LNCaP clone FGC (cell line): ENCODE data around the gene ITPRIPL2.

Source experiments
- DNase-seq: peaks from one replicate; pipeline ENCODE4 v3.0.0-alpha.2; 2011; ENCODE audit warnings: low read depth
- H3K4me3 ChIP-seq: 2 replicates; pipeline ENCODE4 v1.5.1; 2011; ENCODE audit warnings: mild to moderate bottlenecking, low read depth, low read length, control low read depth
- CTCF ChIP-seq: IDR thresholded peaks from 2 replicates; pipeline ENCODE4 v1.5.1; 2012; ENCODE audit warnings: mild to moderate bottlenecking; ENCODE audit not compliant: control insufficient read depth, insufficient read depth; ENCODE audit errors: extremely low read depth

ITPRIPL2 gene

DNA sequence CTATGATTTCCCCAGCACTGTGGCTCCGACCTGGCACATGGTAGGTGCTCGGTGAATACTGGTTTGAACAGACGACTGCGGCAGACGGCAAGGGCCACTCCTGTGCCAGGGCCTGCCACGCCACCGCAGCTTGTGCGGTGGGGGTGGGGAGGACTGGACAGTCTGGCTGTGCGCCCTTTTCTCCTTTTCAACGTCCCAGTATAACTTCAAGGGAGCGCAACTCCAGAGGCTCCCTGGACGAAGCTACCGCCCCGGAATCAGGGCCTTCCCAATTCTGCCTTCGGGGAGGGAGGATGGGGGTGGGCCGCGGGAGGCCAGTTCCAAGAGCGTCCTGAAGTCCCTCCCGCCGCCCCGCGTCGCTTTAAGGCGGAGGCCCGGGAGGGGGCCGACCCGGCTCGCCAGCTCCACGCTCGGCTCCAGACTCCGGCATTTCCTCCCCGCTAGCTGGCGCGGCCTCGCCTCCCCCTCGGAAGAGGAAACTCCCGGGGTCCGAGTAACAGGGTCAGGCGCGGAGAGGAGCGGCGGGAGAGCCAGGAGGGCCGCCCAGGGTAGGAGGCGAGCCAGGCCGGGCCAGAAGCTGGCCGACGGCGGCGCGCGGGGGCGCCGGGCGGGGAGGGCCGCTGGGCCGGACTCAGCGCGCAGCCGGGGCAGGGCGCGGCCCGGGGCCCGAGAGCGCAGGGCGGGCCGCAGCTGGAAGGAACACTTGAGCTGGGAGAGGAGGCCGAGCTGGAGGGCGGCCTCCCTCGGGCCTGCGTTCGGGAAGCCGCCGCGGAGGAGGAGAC is at the start of gene ITPRIPL2:
TSS of gene ITPRIPL2 (plus strand) at position 388 of the 782 bp plus-strand sequence. CDS start 498 bp downstream, outside the sequence.
- H3K4me3 ChIP-seq = no peak within 1 kb of the TSS
- TF ChIP-seq CTCF = no peak
- no peak for DNase-seq

GRCh38 chr16:19066988-19067348 is 46.8 kb upstream of the ITPRIPL2 start:
- DNase-seq = no peak
- peak overlapping the region; percentile 67 for H3K4me3 ChIP-seq
- TF ChIP-seq CTCF = no peak

DNA sequence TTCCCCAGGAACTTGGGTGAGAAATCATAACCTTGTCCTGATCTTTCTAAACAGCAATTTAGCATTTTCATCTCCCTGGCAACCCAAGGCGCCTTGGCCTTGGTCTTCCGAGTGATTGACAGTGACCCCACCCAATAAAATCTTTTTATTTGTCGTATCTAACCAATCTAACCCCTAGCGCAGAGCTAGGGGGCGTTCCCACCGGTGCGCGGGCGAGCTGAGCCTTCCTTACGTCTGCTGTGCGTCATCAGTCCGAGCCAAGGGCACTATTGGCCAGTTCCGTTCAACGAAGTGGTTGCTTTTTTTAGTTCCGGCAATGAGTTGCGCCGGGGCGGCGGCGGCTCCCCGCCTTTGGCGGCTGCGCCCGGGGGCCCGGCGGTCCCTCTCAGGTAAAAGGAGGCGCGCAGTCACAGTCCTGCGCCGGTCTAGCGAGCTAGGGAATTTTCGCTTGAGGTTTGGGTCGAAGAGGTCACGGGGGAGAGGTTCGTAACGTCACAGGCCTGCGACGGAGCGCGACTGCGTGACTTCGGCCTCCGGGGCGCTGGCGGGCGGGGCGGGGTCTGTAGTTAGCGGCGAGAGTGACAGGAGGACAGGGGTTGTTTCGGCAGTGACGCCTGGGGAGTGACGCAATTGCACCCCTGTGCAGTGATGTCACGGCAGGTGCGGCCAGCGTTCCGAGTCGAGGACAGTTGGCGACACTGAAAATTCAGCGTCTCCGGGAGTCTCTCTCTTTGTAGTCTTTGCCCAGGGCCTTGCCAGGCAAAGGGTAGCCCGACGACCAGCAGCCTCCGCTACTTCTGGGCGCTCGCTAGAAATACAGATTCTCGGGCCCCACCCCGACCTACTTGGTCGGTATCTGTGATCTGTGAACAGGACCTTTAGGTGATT is 46.2 kb upstream of the ITPRIPL2 start, which contains the start of gene COQ7:
TSS of gene COQ7 (plus strand) at position 266 of the 888 bp plus-strand sequence. CDS start at position 317, 51 bp downstream.
- peak within 1 kb of the TSS; percentile 67 for H3K4me3 ChIP-seq
- TF ChIP-seq CTCF = no peak
- peak; percentile 99 for DNase-seq

GRCh38 chr16:19068237-19068815 is 45.4 kb upstream of the ITPRIPL2 start:
- no peak for DNase-seq
- peak overlapping the region; percentile 67 for H3K4me3 ChIP-seq
- no peak for TF ChIP-seq CTCF

DNA sequence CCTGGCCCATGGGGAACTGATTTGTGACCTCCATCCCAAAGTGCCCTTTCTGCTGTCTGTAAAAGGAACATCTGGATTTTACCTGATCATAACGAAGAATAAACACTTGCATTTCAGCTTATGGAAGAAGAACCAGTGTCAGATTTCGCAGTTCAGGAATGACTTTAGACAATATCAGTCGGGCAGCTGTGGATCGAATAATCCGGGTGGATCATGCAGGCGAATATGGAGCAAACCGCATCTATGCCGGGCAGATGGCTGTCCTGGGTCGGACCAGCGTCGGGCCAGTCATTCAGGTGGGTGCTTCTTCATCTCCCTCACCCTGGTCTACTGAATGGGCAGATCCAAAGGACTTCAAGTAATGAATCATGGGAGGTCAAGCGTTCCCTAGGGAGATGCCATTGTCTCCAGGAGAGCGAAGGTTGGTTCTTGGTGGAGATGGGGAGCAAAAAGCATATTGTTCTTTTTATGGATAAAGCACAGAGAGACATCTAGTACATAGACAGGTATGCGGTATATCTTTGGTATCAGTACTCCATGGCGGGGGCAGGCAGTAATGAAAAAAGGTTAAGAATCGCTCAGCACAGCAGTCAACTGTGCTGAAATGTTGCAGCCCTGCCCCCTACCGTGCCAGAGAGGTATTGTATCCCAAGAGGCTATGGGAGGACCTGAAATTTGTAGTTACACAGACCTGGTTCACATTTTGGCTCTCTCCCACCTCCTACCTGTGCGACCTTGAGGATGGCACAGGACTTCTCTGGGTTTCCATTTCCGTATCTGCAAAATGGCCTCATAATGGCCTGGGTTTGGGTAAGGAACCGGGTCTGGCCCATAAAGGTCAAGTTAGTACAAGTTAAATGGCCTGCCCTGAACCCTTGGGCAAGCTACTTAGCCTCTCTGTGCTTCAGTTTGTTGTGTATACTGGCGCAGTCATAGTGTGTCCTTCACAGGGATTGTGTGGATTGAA is 41.7 kb upstream of the ITPRIPL2 start:
- H3K4me3 ChIP-seq = no peak overlapping the region
- DNase-seq = no peak
- peak; percentile 89 for TF ChIP-seq CTCF

GRCh38 chr16:19073344-19073743 is 40.4 kb upstream of the ITPRIPL2 start:
- H3K4me3 ChIP-seq = no peak overlapping the region
- no peak for DNase-seq
- no peak for TF ChIP-seq CTCF
